ENCODE results near the gene TAS1R3. TPM values are rescaled to one million over a fixed set of nuclear protein-coding genes. Genes with fewer than 3 reads are reported as not detected.

TAS1R3 gene
- total and polyA plus RNA-seq, 12 donors, result 0.16 to 3.1 (median 0.37) TPM

DNA sequence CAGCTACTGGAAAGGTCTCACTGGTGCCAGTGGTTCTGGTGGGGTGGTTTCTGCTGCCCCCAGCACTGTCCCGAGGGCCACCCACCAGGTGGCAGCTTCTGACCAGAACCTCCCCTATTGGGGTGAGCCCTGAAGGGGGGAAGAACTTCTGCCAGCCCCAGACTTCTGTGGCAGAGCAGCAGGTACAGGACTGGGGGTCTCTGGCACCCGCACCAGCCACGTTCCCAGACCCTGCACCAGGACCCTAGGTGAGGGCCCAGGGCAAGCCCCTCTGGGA is 21.0 kb upstream of the TAS1R3 start:
- no peak for TF ChIP-seq CTCF (IDR thresholded peaks at IDR 0.05)
- peaks cover 4 to 55% (median 33%) of the 10 kb centered on the region in 9 donors for H3K36me3 ChIP-seq
- no peaks in the 10 kb centered on the region for H3K27me3 ChIP-seq
- no peak for ATAC-seq
- peak overlapping the region in 1 of 10 donors; percentile 98 for H3K27ac ChIP-seq
- 89 to 91% methylated on average over 3 of the region's 3 CpGs for WGBS, 2 donors
- H3K4me3 ChIP-seq, result no peak overlapping the region
- H3K9me3 ChIP-seq, result no peaks in the 10 kb centered on the region
- no peak for DNase-seq
- H3K4me1 ChIP-seq, result peaks cover 19 to 40% (median 37%) of the 10 kb centered on the region in 9 donors
- intact Hi-C loops (cut with DNase I), result no loop called here

DNA sequence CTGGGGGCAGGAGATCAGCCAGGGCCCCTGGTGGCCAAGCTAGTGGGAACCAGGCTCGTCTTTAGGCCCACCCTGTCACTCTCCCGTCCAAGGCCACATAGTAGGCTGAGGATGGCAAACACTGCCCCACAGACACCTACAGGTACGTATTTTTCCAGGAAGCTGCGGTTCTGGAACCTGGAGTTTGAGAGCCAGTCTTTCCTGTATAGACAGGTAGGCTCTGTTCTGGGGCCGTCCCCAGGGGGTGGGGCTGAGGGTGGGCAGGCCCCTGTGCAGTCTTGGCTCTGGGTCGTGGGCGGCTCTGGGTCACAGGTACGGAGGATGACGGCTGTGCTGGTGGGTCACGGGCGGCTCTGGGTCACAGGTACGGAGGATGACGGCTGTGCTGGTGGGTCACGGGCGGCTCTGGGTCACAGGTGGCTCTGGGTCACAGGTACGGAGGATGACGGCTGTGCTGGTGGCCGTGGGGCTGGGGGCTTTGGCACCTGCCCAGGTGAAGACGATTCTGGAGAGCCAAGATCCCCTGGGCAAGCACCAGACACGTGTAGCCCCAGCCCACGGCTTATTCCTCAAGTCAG is 20.5 kb upstream of the TAS1R3 start:
- no peaks in the 10 kb centered on the region for H3K27me3 ChIP-seq
- no peak overlapping the region for H3K4me3 ChIP-seq
- peaks cover 16 to 34% (median 32%) of the 10 kb centered on the region in 9 donors for H3K4me1 ChIP-seq
- peaks cover 4 to 57% (median 33%) of the 10 kb centered on the region in 9 donors for H3K36me3 ChIP-seq
- DNase-seq (no peak), ATAC-seq (no peak)
- intact Hi-C loops (cut with DNase I), result no loop called here
- no peaks in the 10 kb centered on the region for H3K9me3 ChIP-seq
- H3K27ac ChIP-seq, result no peak overlapping the region
- no peak for TF ChIP-seq CTCF (IDR thresholded peaks at IDR 0.05)
- 90 to 91% methylated on average over 21 of the region's 21 CpGs for WGBS, 2 donors

DNA sequence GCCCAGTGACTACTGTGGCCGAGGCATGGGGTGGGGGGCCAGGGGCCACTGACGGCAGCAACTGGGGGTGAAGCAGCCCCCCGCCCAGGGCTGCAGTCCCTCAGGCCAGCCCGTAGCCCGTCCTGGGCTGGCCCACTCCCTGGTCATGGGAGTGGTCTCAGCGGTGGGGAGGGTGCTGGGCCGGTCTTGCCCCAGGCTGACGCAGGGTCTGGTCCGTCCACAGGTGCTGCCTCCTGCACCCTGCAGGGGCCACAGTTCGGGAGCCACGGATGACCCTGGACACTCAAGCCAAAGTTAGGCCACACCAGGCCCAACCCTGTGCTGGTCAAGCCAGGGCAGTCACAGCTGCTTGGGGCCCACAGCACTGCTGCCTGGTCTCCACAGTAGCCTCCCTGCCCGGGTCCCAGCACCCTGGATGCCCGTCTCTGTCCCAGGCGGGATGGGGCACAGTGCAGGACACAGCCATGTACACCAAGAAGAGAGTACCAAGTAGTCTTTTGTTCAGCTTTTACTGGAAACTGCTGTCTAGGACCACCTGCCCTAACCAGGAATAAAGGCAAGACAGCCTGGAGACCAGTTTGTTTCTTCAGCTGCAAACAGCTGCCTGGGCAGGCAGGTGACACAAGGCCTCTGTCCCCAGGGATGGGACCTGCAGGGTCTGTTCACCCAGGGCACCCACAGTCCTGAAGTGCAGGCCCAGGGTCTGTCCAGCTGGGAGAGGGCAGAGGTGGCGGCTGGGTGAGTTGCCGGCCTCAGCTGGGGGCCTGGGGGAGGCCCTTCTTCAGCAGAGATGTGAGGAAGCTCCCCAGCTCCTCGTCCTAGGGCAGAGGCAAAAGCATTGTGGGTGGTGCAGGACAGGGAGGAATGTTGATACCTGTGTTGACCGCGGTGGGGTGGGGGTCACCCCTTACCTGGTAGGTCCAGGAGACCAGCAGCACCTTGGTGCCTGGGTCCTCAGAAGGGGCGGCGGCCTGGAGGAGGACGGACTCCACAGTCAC is 19.7 kb upstream of the TAS1R3 start:
- Histone ChIP-seq H3K4me1 (peaks cover 9 to 26% (median 24%) of the 10 kb centered on the region in 9 donors), H3K4me3 (no peak overlapping the region), H3K27me3 (no peaks in the 10 kb centered on the region), H3K27ac (no peak overlapping the region), H3K36me3 (peaks cover 4 to 63% (median 37%) of the 10 kb centered on the region in 9 donors), H3K9me3 (no peaks in the 10 kb centered on the region)
- 91 to 93% methylated on average over 22 of the region's 22 CpGs for WGBS, 2 donors
- TF ChIP-seq CTCF (IDR thresholded peaks at IDR 0.05), result no peak
- DNase-seq (no peak), ATAC-seq (no peak)
- intact Hi-C loops (cut with DNase I), result no loop called here

DNA sequence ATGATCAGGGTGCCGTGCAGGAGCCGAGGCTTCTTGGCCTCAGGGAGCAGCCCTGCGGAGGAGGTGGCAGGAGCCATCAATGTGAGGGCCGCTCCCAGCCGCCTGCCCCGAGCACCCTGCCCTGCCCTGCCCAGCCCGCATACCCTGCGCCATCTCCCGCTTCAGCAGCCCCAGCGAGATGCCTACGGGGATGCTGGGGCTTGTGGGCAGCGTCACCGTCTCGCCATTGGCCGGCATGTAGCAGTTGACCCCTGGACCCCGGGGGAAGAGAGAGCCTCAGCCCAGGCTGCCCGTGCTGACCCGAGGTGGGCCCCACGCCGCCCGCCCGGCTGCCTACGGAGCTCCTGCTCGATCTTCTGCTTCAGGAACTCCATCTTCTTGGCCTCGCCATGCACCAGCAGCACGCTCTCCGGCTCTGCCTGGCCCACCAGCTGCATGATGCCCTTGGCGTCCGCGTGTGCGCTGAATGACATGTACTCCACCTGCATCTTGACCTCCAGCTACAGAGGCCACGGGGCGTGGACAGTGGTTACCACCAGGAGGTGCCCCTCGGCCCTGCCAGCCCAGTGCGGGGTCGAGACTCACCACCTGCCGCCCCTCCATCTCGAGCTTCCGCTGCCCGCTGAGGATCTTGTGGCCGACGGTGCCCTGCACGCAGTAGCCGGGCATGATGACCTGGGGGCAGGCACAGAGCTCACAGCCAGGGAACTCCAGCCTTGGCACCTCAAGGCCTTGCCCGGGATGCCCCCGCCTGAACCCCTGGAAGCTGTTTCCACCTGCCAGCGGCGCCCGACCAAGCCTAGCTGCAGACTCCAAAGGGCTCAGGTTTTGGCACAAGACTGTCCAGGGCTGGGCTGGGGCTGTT is 18.4 kb upstream of the TAS1R3 start:
- no peak overlapping the region for H3K4me3 ChIP-seq
- ATAC-seq, result no peak
- H3K4me1 ChIP-seq, result peaks cover 4 to 22% (median 16%) of the 10 kb centered on the region in 9 donors
- H3K27ac ChIP-seq, result no peak overlapping the region
- no peaks in the 10 kb centered on the region for H3K9me3 ChIP-seq
- TF ChIP-seq CTCF (IDR thresholded peaks at IDR 0.05), result no peak
- WGBS, 2 donors, result 93 to 95% methylated on average over 49 of the region's 49 CpGs
- intact Hi-C loops (cut with DNase I), result no loop called here
- no peak for DNase-seq
- H3K36me3 ChIP-seq, result peaks cover 4 to 76% (median 37%) of the 10 kb centered on the region in 9 donors
- no peaks in the 10 kb centered on the region for H3K27me3 ChIP-seq
